GM11168 (cell line): Measurements from ENCODE around the gene AMY2B.
"Not testable (repeated sequence)": the region's sequence is repeated elsewhere in the genome, so short reads cannot be mapped to it uniquely, and the experiment has no call there.

Experiments
- in situ Hi-C: fragments of 300-500 bp; cut with MboI; formaldehyde crosslinking; loops from one replicate; pipeline ENCODE4 v1.12.0; 2022; ENCODE audit warnings: low sequenced_read_pairs; ENCODE audit not compliant: unreplicated experiment

Gene AMY2B

GRCh38 chr1:103616362-103616761, 45.0 kb downstream of the AMY2B start:
- in situ Hi-C loops, result no loop called here

GRCh38 chr1:103616994-103617477, 45.6 kb downstream of the AMY2B start, which contains the start of gene AMY2A:
TSS of gene AMY2A (plus strand) at chr1:103617427. CDS start at chr1:103617441, 14 bp downstream.
- in situ Hi-C loops, result not testable (repeated sequence)

- in situ Hi-C loops, result not testable (repeated sequence)
Observed at GRCh38 chr1:103627436-103627835, 56.0 kb downstream of the AMY2B start.
